ENCODE measurements around the gene SCGB1D1.

The SCGB1D1 gene

DNA sequence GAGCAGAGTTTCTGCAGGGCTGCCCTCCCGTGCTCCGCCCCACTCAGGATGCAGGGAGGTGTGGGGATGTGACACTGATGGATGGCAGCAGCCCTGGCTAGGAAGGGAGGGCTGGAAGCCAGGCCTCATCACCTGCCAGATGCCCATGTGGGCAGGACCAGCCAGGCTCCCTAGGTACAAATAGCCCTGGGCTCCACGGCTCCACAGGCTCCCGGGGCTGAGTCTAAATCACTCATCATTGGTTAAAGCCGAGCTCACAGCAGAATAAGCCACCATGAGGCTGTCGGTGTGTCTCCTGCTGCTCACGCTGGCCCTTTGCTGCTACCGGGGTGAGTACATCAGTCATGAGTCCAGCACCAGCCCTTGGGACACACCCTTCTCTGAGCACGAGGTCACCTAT is at the start of gene SCGB1D1:
TSS of gene SCGB1D1 (plus strand) at position 206 of the 400 bp plus-strand sequence. CDS start at position 275, 69 bp downstream.
- H3K27ac ChIP-seq = no peak within 1 kb of the TSS

DNA sequence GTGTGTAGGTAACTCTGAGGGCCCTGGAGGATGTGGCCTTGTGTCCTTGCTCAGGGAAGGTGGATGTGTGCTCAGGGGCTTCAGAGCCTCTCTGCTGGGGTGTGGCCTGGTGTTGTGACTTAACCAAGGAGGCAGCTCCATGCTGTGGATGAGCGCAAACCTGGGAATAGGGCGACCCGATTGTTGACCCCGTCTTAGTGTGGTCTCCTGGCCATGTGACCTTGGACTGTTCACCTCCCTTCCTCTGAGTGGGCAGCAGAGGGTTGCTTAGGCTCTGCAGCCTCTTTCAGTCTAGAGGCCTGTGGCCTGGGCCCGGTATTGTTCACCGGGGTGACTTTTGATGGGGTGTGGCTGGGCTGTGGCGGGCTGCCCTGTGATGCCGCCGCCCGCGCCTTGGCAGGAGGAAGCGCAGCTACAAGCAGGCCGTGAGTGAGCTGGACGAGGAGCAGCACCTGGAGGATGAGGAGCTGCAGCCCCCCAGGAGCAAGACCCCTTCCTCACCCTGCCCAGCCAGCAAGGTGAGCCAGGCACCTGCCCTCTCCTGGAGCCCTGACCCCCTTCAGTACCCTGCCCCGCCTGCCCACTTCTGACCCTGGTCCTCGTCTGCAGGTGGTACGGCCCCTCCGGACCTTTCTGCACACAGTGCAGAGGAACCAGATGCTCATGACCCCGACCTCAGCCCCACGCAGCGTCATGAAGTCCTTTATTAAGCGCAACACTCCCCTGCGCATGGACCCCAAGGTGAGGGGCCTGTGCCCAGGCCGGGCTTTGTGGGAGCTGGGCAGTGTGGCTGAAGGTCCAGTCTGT is 49.5 kb upstream of the SCGB1D1 start:
- TF ChIP-seq, protein P1, sequence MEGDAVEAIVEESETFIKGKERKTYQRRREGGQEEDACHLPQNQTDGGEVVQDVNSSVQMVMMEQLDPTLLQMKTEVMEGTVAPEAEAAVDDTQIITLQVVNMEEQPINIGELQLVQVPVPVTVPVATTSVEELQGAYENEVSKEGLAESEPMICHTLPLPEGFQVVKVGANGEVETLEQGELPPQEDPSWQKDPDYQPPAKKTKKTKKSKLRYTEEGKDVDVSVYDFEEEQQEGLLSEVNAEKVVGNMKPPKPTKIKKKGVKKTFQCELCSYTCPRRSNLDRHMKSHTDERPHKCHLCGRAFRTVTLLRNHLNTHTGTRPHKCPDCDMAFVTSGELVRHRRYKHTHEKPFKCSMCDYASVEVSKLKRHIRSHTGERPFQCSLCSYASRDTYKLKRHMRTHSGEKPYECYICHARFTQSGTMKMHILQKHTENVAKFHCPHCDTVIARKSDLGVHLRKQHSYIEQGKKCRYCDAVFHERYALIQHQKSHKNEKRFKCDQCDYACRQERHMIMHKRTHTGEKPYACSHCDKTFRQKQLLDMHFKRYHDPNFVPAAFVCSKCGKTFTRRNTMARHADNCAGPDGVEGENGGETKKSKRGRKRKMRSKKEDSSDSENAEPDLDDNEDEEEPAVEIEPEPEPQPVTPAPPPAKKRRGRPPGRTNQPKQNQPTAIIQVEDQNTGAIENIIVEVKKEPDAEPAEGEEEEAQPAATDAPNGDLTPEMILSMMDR (conservative IDR thresholded peaks at IDR 0.05) = no peak
- H3K27ac ChIP-seq = no peak overlapping the region

More for the DNA sequence above, at the start of gene SCGB1D1:
- TF ChIP-seq, protein P1 (conservative IDR thresholded peaks at IDR 0.05) = no peak

DNA sequence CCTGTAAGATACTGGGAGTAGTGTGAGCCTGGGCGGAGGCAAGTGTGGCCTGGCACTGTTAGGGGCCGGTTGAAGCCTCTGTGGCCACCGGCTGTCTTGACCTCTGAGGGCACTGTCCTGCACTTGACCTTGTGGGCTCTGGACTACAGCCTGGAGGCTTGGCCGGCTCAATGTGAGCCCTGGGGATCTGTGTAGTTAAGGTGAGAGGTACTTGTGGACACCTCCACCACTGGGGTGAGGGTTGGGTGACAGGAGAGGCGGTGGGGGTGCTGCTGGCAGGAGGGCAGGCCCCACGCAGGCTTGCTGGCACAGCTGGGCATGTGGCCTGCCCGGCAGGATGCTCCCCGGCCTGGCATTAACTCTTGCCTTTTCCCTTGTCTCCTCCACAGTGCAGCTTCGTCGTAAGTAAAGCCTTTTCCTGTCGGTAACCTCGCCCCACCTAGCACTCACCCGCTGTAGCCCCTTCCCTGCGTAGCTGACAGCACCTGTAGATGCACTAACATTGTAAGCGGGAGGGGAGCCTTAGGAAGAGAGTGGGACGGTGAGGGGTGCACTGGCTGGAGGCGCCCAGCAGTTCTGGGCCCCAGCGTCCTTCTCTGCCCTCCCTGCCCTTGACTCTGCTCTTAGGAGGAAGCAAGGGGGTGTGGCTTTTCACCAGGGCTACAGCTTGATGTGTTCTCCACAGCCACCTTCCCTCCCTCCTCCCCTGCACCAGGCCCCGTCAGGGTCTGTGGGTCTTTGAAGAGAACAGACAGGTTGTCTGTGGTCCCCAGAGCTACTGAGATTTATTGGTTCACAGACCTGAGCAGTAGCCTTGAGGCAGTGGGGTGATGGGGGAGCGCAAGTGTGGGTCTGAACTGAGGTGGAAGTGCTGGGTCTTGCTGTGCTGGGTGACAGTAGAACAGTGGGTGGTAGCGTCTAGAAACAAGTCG is 48.6 kb upstream of the SCGB1D1 start:
- H3K27ac ChIP-seq = no peak overlapping the region
- TF ChIP-seq, protein P1 (conservative IDR thresholded peaks at IDR 0.05) = no peak

DNA sequence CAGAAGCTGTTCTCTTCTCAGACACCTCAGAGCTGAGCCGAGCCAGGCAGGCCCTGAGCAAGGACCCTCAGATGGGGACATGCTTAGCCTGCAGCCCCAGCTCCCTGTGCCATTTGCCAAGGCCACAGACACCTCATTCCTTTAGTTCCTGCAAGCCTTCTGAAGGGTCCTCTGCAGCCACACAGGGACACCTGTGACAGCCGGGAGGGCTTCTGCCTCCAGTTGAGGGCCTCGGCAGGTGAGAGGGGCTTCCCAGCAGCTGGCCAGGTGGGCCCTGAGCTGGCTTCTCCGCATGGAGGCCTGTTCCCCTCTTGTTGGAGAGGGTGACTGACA is 48.0 kb upstream of the SCGB1D1 start:
- TF ChIP-seq, protein P1 (conservative IDR thresholded peaks at IDR 0.05) = no peak
- H3K27ac ChIP-seq = no peak overlapping the region

- TF ChIP-seq, protein P1 (conservative IDR thresholded peaks at IDR 0.05) = no peak
- H3K27ac ChIP-seq = no peak overlapping the region
Measured at GRCh38 chr11:62142921-62143320, 47.1 kb upstream of the SCGB1D1 start.

GRCh38 chr11:62143727-62144126 is 46.3 kb upstream of the SCGB1D1 start:
- TF ChIP-seq, protein P1 (conservative IDR thresholded peaks at IDR 0.05) = 0 out of 2 replicates have a peak, but pooled peaks have one; percentile 9
- H3K27ac ChIP-seq = no peak overlapping the region

- H3K27ac ChIP-seq = no peak overlapping the region
- TF ChIP-seq, protein P1 (conservative IDR thresholded peaks at IDR 0.05) = no peak
Measured at GRCh38 chr11:62144641-62145255, 45.3 kb upstream of the SCGB1D1 start.

Measured in VCaP (cell line).